ENCODE data around the gene CHRNB1.

GRCh38 chr17:7413346-7413985 is 31.4 kb upstream of the CHRNB1 start:
- TF ChIP-seq CTCF (IDR thresholded peaks at IDR 0.05; ENCODE audit: low read depth, low read length) (no peak), POLR2A (IDR thresholded peaks at IDR 0.05; ENCODE audit: extremely low read depth, insufficient read length) (no peak), MYC (IDR thresholded peaks at IDR 0.05; ENCODE audit: low read depth, low read length) (no peak), MAX (IDR thresholded peaks at IDR 0.05; ENCODE audit: low read depth, low read length) (no peak)
